Suppressor macrophage (primary cell): ENCODE measurements around the gene ALPK1.
"Not testable (repeated sequence)": the region's sequence is repeated elsewhere in the genome, so short reads cannot be mapped to it uniquely, and the experiment has no call there.

Experiments used
- DNase-seq, 4 experiments: peaks; one replicate each; pipeline ENCODE4 v3.0.0-alpha.2; 2020 to 2022
- total RNA-seq, 17 experiments: gene quantifications; one replicate each; lab custom pipeline; 2026; ENCODE audit warnings: mixed read lengths in 6 of 17, inconsistent platforms in 3 of 17; lab: John Stamatoyannopoulos, UW

ALPK1 gene
- total RNA-seq: 19.8 to 93.7 (median 58.5) reads per million in 17 experiments

DNA sequence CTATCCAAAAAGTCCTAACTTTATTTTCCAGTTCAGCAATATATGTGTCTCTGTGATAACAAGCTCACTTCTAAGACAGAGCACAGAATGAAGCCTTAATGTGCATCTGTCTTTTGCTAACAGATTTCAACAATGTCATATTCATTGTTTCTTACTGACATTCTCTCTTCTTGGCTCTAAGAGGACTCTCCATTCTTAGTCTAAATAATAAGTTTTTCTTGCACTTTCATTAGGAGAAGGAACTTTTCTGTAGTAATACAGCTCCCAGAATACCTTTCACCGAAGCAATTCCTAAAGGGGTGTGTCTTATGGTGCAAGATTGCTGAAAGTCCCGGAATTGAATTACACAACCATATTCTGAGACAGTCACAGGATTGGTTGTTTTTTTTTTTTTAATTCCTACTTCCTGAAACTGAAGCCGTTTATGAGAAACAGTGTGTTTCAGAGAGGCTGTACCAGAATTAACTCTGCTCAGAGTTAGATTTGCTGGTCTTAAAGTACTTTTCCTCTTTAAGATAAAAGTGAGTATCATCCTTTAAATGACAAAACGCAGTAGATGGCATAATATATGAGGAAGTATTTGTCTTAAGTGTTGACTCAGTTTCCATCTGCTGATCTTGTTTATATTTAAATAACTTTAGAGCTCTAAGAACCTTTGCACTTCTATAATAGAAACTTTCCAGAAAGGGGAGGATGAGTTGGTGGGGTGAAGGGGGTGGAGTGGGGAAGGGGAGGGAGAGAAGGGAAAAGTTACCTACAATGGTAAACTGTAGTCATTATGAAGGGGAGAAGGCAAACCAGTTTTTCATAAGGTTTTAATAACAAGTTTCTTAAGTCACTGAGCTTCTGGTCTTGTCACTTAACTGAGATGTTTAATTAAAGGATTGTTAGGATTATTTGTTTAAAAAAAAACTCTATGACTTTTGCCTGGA is at the start of gene ALPK1:
ALPK1 (plus strand) TSS at position 421 of the 932 bp plus-strand sequence.
- peak; percentile 66 to 94 (median 84) for DNase-seq

DNA sequence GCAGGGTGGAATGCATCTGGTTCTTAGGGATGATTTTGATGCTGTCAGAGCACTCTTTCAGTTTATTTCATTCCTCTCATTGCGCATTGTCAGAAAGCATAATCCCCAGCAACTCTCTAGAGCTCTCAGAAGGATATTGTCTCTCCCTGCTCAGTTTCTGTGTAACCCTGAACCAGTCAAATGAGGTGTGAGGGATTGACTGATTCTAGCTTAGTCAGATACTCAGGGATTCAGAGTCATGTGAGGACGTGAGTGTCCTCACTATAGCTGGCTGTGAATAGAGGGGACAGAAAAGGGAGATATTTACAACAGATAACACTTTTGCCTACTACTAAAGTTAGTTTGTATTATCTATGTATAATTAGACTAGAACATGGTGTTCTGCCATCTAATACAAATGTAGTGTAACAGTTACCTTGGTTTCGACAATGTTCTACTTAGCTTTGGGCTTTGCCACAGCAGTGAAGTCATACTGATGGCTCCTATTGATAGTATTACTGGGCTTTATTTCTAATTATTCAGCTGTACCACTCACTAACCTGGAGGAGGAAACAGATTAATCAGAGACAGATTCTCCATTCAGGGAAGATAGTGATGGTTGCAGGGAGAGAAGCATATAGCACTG is 46.0 kb upstream of the ALPK1 start:
- DNase-seq: no peak

DNA sequence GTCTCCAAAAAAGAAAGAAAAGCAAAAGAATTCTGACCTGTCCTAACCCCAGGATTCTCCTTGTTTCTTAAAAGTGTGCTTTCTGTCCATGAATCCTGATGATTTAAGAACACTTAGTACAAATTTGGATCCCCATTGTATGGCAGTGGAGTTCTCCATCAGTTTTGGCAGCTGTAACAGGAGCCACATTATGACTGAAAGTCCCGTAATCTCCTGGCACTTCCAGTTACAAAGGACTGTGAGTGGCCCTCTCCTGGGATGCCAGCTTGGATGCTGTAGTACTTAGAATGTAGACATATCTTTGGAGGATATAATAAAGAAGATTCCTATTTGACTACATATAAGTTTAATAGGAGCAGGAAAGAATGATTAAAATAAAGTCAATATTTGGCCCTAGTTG is 44.9 kb upstream of the ALPK1 start:
- no peak for DNase-seq

DNA sequence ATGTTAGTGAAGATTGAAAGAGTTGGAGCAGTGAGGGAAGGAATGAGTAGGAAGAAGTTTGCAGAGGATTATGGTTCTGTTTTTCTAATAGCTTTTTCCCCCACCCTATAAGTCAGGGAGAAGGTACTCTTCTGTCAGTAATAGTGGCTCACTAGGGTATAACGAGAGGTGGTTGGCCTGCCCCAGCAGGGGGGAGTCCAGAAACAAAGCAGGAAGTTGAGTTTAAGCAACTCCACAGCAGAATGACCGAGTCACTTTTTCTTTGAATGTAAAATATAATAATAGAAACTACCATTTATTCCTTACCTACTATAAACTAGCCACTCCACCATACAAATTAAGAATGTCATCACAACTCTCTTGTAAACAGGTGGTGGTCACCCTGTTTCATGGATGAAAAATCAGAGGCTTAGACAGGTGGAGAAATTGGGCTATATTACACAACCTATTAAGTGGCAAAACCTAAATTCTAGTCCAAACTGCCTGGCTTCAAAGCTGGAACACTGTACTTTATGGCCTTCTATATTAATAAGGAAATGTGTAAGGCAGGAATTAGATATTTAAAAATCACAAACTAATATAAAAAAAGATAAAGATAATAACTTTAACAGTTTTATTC is 43.7 kb upstream of the ALPK1 start:
- DNase-seq: peak in 3 of 4 experiments; percentile 29 to 45 (median 43)

DNA sequence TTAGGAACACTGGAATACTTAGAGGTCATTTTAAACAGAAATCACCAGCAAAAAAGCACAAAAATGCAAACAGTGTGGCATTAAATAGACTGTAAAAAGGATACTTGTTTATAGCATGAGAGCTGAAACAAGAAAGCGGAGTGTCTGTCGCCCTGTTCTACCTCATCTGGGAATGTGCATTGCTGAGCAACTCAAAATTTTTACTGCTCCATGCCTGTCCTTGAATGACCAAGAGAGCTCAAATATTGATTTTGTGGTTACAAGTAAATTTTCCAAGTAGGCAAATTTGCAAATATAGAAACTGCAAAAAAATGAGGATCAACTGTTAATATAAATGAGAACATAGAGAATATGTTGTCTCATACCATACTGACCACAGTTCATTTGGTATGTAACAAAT is 40.1 kb upstream of the ALPK1 start:
- no peak for DNase-seq

DNA sequence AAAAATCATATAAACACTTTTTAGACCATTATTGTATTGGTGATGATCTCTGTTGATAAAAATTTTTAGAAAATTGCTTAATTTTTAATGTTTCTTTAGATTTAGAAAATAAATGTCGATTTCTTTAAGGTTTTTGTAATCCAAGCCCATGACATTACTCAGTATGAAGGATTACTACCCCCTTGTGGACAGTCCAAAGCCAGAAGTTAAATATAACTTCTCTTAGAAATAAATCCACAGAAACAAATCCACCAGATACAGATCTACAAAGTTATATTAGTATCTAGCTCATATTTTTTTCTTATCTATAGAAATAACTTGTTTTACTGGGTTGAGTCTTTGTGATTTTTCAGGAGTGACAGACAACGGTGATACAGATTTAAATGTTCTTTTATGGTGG is 30.3 kb upstream of the ALPK1 start:
- peak in 2 of 4 experiments; percentile 46 to 49 for DNase-seq

DNA sequence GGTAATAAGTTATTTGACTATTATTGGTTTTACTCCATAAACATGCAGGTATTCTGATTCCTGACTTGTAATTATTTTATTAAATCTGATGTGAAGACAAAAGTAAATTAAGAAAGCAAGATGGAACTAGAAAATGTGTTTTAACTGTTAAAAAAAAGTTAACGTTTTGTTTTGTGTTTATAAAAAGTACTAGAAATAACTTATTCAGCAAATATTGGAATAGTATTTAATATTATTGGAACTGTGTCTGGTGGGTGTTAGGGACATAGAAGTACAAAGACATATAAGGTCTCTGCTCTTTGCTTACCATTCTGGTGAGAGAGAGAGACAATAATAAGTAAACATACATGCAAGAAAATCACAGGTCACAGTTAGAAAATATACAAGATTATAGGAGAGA is 27.1 kb upstream of the ALPK1 start:
- no peak for DNase-seq

DNA sequence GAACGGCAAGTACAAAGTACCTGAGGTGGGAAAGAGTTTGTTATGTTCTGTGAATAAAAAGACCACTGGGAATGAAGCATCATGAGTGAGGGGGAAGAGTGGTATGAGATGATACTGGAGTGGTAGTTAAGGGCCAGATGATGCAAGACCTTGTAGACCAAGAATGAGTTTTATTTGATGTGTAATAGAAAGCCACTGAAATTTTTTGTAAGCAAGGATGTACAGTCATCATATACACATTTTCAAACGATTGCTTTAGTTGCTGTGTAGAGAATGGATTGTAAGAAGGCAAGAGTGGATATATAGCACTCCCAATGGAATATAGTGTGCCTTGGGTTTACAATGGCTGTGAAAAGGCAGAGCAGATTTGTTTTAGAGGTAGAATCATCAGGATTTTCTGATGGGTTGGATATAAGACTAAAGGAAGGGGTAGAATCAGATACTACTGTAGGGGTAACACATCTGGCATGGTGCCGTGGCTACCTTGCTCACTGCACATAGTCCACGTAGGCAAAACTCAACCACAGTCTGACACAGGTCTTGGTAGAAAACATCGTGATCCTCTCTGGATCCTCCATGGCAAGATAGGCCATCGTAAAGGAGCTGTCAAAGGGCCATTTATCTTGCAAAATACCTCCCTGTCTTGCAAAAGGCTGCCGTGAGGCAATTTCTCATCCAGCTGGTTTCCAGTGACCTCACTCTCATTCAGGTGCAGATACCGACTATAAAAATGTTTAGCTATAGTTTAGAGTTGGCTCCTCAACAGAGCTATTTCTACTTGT is 26.3 kb upstream of the ALPK1 start:
- no peak for DNase-seq

DNA sequence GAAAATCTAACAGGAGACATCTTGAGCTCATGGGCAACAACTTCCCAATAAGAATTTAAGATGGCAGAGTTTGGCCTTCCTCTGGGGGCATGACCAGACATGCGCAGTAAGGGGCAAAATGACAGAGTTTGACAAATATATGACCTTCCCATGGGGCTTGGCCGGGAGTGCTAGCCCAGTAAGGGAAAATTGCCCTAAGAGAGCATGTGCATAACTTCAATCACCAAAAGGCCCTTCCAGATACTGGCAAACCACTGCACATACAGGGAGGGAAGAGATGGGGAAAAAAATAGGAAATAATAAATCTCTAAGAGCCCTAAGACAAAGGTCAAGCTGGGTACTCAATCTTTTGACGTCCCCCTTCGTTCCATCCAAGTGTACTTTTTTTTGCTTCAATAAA is 24.9 kb upstream of the ALPK1 start:
- no peak for DNase-seq

DNA sequence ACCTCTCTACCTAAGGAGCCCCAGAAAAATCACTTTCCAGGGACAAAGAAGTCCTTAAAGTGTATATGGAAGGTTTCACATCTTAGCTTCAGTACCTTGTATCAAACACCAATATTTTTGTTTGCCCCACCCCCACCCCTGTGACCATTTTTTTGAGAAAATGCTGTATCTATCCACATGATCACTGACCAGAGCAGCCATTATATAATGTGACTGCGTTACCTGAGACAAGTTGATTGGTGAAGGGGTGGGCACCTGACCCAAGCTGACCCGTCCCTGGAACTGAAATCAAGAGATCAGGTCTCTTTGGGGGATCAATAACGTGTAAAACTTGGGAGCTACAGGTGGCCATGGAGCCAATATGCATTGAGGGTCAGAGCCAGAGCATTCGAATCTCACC is 22.2 kb upstream of the ALPK1 start:
- no peak for DNase-seq

DNA sequence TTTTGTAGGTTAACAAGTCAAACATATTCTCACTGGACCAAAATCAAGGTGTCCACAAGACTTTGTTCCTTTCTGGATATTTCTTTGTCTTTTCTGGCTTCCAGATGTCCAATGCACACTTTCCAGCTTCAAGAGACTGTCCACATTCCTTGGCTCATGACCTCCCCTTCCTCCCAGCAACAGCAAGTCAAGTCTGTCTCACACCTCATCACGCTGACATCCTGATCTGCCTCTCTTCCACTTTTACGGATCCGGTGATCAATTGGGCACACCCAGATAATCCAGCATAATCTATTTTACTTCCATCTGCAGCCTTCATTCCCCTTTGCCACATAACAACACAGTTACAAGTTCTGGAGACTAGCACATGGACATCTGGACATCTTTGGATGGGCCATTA is 21.1 kb upstream of the ALPK1 start:
- no peak for DNase-seq

DNA sequence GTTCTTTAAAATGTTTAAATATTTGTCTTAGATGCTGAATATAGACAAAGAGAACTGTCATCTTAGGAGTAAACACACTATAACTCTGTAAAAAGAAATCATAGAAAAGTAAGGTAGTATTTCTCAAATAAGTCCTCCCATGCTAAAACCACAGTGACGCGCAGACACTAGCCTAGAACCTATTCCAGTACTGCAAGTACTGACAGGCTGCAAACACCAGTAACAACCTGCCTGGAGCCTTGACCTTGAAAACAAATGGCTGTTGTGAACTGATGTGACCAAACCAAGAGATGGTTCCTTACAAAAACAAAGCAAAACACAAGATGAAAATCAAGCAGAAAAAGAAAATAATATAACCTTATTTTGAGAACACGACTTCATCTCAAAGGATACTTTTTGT is 19.9 kb upstream of the ALPK1 start:
- DNase-seq: no peak

DNA sequence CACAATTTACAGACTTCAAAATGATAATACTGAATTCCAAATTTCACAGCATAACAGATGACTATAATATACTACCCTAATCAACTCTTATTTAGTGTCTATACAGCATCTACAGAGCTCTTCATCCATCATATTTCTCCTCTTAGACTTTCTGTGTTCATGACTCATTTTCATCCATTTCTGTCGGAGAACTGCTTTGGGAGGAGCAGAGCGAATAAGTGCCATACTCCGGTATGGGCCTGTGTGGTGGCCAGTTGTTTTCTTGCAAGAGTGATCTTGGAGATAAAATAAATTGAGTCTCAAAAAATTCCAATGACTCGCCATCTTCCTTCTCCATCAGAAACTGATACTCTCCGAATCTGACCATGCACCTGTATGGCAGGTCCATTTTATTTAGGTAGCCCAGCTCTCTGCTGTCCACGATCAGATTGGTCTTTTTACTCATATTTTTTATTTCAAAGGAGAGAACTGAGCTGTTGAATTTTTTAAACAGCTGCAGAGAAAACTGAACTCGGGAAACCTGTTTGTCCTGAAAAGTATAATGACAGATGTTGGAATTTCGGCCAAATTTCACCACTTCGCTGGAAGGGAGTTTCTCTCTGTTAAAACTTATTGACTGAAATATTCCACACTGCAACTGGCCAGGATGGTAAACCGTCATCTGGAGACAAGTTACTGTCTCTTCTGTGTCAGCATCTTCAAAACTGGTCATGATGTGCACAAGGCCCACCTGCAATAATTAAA is 19.3 kb upstream of the ALPK1 start:
- DNase-seq: no peak

DNA sequence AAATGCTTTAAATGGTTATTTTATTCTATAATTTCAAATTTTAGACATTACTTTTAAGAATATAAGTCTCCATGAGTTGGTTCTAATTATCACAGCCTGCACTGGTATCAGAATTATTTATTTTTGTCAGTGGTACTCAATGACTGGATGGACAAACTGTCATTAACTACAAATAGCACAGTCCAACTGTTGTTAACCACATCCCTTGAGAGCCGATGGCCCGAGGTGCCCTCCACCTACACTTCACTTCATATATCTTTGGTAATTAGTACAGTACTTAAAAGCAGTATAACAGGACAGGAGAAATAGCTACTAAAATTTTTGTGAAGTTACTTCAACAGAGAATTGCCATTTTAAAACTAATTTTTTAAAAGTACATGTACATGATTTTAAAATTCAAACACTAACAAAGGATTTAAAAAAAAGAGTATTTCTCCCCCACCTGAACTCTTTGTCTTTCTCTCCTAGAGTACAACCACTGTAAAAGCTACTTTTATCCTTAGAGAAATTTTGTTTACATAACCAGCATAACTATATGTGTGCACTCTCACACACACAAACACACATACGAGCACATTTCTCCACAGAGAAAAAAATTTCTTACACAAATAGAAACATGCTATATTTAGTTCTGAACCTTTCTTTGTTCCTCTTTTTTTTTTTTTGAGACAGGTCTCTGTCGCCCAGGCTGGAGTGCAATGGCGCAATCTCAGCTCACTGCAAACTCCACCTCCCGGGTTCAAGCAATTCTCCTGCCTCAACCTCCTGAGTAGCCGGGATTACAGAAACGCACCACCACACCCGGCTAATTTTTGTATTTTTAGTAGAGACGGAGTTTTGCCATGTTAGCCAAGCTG is 17.9 kb upstream of the ALPK1 start:
- DNase-seq: peak in 3 of 4 experiments; percentile 16 to 59 (median 28)

DNA sequence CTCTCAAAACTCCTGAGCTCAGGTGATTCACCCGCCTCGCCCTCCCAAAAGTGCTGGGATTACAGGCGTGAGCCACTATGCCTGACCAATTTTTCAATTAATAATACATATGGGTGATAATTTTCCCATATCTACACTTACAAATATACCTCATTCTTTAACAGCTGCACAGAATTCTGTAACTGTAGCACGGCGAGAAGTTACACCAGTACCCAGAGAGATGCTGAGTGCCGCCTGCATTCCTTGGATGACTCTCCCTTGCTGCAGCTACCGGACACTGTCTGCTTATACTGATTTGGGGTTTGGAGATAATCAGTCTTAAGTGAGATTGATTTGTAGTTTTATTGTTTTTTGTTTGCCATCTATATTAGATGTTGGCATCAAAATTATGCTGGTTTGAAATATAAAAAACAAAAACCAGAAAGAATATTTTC is 17.3 kb upstream of the ALPK1 start:
- peak in 1 of 4 experiments; percentile 20 for DNase-seq

DNA sequence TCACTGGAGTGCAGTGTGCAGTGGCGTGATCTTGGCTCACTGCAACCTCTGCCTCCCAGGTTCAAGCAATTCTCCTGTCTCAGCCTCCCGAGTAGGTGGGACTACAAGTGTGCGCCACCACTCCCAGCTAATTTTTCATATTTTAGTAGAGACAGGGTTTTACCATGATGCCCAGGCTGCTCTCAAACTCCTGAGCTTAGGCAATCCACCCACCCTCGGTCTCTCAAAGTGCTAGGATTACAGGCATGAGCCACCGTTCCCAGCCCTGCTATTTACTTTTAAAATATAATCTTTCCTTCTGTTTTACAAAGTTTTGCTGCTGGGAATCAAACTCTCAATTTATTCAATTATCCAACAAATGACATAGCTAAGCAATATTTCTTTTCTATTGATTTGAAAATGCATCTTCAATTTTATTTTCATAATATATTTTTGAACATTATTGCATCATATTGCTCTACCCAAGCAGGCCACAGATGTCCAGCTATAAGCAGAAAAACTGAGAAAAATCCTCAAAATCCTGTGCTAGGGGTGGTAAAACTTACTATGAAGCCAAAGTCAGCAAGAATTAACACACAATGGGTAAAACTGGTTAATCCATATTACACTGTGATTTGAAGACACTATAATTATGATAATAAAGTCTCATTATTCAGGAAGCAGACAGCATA is 16.6 kb upstream of the ALPK1 start:
- DNase-seq: peak in 3 of 4 experiments; percentile 29 to 54 (median 38)

DNA sequence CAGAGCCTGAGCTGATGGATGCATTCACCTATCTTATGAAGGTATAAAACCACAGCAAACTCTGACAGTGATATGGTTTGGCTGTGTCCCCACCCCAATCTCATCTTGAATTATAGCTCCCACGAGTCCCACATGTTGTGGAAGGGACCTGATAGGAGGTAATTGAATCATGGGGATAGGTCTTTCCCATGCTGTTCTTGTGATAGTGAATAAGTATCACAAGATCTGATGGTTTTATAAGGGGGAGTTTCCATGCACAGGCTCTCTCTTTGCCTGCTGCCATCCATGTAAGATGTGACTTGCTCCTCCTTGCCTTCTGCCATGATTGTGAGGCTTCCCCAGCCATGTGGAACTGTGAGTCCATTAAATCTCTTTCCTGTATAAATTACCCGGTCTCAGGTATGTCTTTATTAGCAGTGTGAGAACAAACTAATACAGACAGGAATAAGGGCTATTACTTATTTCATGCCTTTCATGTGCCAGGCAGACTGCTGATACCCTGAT is 15.2 kb upstream of the ALPK1 start:
- not testable (repeated sequence) for DNase-seq

DNA sequence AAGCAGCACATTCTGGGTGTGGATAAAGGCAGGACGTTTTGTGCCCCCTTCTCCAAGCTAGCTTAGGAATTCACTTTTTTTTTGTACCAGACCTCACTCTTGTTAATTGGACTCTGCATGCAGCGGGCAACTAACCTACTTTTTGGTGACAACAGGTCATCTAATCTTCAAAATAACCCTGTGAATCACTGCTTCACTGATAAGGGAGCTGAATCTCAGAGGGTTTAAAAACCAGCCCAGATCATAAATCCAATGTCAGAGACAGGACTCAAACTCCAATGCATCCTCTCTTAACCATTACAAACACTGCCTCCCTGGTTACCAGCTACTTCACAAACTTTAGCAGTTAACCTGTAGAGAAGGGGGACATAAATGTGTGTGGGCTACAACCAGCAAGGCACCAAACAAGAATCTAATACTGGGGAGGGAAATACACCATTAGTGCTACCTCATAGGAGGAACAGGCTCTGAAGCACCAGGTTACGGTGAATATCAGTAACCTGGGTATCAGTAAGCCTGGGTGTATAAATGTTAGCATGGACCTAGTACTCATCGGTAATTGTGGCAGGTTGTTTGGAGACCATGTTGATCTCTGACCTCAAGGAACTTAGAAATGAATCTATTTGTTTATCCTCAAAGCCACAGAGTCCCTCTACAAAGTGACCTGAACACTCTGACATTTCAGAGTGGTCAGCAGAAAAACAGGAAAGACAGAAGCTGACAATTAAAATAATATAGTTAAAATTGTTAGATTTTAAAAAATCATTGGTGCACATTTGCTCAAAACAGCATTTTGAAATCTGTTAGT is 14.1 kb upstream of the ALPK1 start:
- DNase-seq: no peak

DNA sequence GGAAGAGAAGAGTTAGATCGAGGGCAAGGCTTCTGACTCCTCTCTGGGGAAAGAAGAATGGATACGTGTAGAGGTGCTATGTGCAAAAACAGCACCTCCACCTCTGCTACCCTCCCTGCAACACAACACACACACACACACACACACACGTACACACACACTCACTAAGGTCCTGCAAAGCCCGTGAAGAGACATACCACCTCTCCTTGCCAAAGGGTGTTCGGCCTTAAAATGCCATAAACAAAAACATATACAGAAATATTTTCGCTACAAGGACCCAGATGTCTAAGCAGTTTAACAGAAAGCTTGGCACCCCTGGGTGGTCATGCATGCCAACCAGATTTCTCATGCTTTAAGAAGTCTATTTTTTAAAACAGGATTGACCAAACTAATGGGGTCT is 13.0 kb upstream of the ALPK1 start:
- no peak for DNase-seq
